ENCODE measurements around the gene CENPO.

- TF ChIP-seq CTCF (conservative IDR thresholded peaks at IDR 0.05 in 1 of 2, IDR thresholded peaks at IDR 0.05 in 1 of 2; ENCODE audit: low read depth in 1 of 2, low read length in 2 of 2): no peak
- TF ChIP-seq EZH2 (IDR thresholded peaks at IDR 0.05; ENCODE audit: low read length, missing control alignments): no peak
Observed at GRCh38 chr2:24832073-24832461, 38.8 kb downstream of the CENPO start.

Measured in fibroblast of lung (primary cell).